GM12891 (cell line): Measurements from ENCODE around the gene SENP5.

Source experiments
- POLR2AphosphoS5 ChIP-seq: IDR thresholded peaks from 2 replicates; pipeline ENCODE4 v1.6.1; 2011; ENCODE audit warnings: low read depth, low read length, control low read depth
- SPI1 ChIP-seq: IDR thresholded peaks from 2 replicates; pipeline ENCODE4 v1.6.1; 2011; ENCODE audit warnings: low read depth, low read length, control low read depth

- TF ChIP-seq POLR2AphosphoS5, result no peak
- TF ChIP-seq SPI1, result no peak
Observed at GRCh38 chr3:196894557-196895295, 27.0 kb downstream of the SENP5 start.
